AG08395 (cell line): ENCODE data around the gene FASTKD2.
A peak's percentile ranks its signal among the peaks of the same experiment; 100 is the strongest.

Experiments used
- DNase-seq: peaks from one replicate; pipeline ENCODE4 v3.0.0; 2012; ENCODE audit warnings: mixed read lengths, low spot score

Gene FASTKD2

DNA sequence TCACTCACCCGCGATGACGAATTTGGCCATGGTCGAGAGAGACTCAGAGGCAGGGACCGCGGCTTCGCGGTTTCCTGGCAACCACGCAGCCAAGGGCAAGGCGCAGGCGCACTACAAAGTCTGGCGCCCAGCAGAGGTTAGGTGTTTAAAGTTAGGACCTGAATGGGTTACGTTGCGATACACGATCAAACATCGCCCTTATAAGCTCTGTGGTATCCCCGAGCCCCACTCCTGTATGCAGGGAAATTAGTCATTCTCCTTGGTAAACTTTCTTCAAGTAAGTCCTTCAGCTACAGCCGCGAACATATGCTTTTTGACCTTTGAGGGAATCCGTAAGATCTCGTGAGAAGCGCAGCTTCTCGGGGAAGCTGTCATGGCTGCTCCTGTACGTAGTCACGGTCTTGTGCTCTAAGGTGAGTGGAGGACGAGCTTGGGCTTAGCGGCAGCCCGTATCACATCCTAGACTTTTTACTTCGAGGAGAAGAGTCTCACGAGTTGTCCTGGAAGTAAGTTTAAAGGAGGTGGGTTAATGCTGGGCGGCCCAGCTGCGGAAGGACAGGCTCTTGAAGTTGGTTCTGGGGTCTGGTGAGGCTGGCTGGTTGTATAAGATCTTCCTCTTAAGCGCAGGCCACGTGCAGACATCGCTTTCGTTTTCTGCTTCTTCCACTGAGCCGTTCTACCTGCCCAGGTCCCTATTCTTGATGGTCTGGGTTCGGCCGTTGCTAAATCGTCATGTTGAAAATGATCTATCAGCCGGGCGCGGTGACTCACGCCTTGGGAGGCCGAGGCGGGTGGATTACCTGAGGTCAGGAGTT lies at the start of gene FASTKD2, which contains the start of gene MDH1B:
Gene FASTKD2, plus strand, starts transcription at position 365 of the 815 bp plus-strand sequence. CDS start 1,088 bp downstream, outside the sequence.
Gene MDH1B, minus strand, starts transcription at position 87 of the 815 bp plus-strand sequence. Its CDS starts 57 bp downstream, at position 30.
- peak; percentile 96 for DNase-seq

DNA sequence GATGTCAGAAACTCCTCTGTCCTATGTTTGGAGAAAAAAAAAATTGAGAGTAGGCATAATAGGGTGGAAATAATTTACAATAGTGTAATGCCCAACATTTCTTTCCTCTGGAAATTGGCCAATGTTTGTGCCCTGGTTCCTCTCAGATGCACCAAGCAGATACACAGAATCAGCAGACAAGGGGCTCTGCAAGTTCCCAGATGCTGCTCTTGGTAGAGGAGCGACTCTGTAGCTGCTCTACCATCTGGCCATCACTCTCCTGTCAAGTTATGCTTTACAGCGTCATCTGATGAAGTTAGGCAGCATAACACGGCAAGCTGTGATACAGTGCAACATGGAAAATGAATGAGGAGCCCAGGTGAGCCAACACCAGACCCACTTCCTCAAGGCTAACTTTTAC lies 48.8 kb upstream of the FASTKD2 start:
- DNase-seq: no peak

DNA sequence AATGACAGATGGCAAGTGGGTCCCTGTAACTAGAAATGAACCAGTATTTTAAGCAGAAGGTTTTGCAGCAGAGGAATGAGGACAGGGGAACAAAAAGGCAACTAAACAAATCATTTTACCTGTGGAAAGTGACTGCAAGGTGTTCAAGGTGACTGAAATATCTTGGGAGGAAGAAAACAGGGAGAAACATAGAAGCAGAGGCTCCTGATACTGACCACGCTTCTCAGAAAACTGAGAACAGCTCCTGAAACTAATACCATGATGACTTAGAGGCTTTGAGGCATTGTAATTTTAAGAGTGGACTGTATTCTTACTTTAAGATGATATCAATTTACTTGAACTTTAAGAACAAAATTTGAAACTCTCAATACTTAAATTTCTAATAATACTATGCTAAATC lies 47.1 kb upstream of the FASTKD2 start, which contains the start of gene DYTN:
Gene DYTN, minus strand, starts transcription at position 101 of the 400 bp plus-strand sequence. CDS start 117 bp downstream, outside the sequence.
- DNase-seq: no peak

DNA sequence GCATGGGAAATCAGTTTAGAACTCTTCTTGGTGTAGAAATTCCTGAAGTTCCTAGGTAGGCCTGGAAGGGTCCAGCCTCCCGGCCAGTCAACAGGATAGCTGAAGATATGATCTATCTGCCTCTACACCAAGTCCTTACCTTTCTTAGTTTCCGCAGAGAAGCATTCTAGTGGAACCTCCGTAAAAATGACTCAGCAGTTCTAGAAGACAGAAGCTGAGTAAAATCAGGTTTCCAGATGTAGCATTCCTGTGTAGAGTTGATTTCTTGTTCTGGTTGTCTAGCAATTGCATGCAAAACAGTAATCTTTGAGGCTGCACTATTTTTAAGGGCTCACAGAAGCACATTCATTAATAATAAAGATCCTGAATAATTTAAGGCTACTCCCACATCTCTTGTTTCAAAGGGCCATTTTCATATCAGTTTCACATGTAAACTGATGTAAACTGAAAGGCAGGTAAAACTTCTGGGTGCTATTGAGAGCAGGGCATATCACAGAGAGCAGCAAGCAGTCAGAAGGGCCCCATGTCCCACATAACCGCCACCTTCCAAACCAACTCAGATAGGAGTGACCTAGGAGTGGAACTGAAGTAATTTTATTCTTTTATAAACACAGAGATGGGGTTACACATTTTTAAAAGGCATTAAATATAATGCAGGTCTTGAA lies 44.0 kb upstream of the FASTKD2 start:
- DNase-seq: no peak

DNA sequence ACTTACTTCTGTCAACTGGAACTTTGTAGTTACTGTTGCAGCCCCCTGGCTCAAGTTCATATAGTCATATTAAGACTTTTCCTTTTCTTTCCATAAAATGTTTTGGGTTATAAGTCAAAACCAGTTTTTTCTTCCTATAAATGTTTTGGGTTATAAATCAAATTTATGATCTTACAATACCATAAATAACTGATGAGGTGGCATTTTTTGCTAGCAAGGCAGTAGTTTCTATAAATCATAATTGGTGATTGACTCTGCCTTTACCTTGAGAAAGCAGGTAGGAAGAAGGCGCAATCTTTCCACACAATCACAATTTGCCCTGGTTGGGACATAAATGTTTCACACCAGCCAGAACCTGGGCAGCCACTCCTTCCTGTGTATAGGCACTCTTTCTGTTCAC lies 42.1 kb upstream of the FASTKD2 start:
- DNase-seq: no peak

DNA sequence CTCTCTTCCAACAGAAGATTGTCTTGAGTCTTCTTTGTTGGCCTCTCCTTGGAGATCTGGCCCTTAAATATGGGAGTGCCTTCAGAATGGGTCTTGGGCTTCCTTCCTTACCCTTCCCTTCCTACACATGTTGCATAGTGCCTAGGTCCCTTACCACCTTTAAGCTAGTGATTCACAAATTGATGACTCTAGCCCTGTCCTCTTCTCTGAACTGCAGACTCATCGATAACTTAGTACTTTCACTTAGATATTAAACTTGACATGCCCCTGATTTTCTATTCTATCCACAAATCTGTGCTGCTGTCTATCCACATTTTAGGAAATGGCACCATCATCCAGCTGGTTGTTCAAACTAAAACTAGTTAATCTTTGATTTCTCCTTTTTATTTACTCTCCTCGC lies 38.1 kb upstream of the FASTKD2 start:
- DNase-seq: no peak

DNA sequence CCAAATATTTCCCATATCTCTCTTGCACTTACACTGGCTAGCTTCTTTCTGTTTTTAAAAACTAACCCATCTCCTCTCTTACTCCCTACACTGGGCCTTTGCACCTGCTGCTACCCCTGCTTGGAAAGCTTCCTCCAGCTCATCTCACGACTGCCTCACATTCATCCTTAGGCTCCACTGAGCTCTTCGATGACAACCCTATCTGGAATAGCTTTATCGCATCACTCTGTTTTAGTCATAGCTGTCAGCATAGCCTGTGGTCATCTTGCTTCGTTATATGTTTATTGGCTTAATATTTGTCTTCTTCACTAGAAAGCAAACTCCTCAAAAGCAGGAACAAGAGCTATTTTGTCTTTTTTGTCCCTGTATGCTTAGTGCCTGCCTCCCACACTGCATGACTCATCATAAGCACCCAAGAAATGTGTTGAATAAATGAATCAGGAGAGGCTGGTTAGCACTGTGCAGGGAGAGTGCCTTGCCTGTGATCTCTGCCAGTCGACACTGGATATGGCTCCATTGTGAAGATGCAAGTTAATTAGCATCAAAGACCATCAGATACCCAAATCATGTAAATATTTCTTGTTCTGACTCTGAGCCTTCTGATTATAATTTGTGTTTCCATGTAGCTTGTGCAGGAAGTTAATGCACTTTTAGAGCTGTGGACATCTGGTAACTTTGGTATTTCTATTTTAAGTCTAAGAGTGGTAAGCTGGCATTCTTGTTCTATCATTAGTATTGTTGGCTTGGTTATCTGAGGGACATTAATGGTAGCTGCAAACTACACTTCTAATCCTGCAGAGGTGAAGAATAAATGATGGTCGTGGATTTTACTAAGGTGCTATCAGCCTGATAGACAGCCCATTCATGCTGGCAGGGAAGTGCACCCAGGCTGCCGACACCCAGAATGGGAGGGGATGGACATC lies 36.9 kb upstream of the FASTKD2 start:
- DNase-seq: no peak

DNA sequence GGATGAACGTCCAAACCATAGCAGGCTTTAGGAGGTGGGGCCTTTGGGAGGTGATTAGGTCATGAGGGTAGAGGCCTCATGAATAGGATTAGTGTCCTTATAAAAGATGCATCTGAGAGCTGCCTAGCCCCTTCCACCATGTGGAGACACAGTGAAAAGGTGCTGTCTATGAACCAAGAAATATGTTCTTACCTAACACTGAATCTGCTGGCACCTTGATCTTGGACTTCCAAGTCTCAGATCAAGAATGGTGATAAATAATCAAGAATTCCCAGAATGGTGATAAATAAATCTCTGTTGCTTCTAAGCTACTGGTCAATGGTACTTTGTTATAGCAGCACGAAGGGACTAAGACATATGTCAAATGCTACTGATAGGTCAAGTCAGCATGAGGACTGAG lies 32.1 kb upstream of the FASTKD2 start:
- no peak for DNase-seq

DNA sequence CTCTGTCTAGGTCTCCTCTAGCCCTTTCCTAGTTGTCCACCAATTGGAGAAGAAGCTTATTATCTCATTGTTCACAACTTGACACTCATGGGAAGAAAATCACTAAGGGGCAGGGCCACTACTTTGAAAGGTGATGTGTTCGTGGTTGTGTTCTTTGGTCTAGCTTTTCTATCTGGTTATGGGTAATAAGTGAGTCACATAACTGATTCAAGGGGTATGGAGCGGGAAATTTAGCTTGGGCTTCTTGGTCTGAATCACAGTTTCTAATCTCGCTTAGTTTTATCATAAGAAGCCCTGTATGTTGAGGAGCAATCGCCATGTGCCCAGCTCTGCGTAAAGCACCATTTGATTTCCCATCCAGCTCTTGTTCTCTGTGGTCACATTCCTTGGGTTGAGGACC lies 28.5 kb upstream of the FASTKD2 start:
- no peak for DNase-seq

DNA sequence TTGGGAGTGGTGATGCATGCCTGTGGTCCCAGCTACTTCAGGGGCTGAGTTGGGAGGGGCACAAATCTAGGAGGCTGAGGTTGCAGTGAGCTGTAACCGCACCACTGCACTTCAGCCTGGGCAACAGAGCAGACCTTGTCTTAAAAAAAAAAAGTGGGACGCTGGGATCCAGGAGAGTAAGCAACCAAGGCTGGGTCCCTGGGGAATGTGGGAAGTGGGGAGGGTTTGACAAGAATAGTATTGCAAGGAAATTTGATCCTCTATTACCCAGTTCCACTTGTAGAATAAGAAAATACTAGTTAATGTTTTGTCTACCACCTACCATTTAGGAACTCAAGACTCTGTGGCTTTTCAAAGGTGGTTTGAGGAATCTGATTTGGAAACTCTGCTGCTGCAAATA lies 26.1 kb upstream of the FASTKD2 start:
- DNase-seq: no peak

DNA sequence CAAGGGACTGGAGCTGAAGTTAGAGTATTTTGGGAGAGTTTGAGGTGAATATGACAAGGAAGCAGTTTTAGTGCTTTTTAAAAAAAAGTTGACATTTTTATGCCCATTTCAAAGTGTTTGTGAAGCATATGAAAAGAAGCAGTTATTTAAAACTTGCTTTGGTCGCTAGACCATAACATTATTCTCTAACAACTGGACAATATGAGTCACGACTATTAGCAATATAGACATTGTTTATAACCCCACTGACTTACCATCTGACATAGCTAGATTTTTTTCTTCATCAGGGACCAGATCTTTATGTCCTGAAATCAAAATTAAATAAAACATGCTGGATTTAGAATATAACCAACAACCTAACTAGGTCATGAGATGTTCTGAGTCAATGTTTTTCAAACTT lies 24.6 kb upstream of the FASTKD2 start:
- no peak for DNase-seq

DNA sequence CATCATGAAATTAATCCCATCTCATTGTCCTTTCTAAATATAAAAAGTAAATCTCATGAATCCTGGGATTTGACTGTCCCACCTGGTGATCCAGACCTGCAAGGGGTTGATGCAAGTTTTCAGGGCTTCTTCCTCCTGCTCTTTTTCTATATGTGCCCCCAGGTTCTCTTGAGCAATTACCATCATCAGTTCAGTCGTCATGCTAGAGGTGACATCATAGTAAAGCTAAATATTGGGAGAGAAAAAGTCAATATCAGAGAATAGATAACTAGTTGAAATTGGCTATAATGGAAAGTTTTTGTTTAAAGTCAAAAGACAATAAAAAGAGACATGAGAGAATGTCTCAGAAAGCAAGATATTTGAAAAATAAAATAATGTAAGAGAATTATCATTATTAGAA lies 8.6 kb upstream of the FASTKD2 start:
- no peak for DNase-seq

DNA sequence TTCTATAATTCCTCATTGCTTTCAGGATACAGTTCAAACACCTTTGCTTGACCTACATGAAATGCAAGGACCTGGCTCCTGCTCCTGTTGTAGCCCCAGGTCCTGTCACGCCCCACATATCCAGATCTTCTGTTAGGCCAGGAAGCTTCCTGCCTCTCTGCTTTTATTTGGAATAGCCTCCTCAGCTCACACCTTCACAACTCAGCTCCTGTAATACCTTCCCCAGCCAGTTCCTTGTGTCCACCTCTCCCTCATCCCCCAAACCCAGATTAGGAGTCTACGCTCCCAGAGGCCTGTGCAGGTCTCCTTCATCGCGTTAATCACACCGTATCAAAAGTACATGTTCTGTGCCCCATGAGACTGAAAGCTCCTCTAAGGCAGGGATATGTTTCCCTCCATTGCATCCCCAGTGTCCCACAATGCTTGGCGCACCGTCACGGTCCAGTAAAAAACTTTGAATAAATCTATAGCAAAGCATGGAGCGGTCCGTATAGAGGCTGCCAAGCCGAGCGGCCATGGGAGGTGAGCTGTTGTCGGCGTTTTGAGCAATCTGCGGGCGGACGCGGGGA lies 649 bp upstream of the FASTKD2 start:
- DNase-seq: no peak

DNA sequence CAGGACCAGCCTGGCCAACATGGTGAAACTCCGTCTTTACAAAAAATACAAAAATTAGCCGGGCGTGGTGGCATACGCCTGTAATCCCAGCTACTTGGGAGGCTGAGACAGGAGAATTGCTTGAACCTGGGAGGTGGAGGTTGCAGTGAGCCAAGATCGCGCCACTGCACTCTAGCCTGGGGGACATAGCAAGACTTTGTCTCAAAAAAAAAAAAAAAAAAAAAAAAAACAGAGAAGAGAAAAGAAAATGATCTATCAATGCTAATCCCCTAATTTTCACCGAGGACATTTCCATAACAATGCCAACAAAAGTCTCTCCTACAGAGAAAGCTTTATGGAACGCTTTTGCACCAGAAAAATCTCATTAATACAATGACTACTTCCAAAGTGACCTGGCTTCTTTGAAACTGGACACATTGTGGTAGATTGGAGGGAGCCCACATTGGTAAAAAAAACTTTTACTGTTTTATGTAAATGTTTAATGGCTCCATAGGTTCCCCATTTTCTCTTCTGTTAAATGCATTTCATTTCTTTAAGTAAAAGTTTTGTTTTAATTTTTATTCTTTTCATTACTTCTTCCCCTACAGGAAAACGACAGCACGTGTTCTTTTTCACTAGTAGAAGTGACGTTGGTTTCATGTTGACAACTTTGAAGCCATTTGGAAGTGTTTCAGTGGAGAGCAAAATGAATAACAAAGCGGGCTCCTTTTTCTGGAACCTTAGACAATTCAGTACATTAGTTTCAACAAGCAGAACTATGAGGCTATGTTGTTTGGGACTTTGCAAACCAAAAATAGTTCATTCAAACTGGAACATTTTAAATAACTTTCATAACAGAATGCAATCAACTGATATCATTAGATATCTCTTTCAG lies 888 bp downstream of the FASTKD2 start:
- no peak for DNase-seq

DNA sequence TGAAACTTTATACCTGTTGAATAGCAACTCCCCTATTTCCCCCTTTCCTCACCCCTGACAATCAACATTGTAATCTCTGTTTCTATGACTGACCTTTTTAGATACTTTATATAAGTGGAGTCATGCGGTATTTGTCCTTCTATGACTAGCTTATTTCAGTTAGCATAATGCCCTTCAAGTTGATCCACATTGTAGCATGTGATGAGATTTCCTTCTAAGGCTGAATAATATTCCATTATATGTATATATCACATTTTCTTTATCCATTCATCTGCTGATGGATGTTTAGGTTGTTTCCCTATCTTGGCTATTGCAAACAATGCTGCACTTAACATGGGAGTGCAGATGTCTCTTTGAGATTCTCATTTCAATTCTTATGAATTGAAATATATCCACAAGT lies 9.5 kb downstream of the FASTKD2 start:
- DNase-seq: no peak

DNA sequence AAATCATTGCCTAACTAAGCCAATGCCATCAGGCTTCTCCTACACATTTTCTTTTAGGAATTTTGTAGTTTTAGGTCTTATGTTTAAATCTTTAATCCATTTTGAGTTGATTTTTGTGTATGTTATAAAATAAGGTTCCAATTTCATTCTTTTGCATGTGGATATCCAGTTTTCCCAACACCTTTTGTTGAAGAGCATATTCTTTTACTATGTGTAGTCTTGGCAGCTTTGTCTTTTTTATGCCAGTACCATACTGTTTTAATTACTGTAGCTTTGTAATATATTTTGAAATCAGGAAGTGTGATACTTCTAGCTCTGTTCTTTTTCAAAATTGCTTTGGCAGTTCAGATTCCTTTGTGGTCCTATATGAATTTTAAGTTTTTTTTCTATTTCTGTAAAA lies 11.0 kb downstream of the FASTKD2 start:
- DNase-seq: no peak

DNA sequence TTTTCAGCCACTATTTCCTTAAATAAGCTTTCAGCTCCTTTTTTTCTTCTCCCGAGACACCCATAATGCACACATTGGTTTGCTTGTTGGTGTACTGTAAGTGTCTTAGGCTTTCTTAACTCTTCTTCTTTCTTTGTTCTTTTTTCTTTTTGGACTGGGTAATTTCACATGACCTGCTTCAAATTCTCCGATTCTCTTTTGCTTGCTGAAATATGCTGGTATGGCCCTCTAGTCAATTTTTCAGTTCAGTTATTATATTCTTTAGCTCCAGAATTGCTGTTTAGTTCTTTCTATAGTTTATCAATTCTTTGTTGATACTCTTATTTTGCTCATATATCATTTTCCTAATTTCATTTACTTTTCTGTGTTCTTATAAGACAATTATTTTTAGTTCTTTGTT lies 15.3 kb downstream of the FASTKD2 start:
- no peak for DNase-seq

DNA sequence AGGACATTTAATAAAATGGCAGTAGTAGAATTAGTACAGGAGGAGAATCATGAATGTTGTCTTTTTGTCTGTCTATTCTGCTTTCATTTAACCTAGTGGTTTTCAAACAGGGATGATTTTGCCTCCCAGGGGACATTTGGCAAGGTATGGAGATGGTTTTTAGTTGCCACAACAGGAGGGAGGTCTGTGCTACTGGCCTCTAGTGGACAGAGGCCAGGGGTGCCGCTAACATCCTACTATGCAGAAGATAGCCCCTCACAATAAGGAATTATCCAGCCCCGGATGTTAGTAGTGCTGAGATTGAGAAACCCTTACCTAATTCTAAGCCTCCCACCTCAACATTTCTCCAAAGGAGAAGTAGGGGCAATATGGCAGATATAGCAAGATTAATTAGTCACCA lies 18.3 kb downstream of the FASTKD2 start:
- DNase-seq: no peak

DNA sequence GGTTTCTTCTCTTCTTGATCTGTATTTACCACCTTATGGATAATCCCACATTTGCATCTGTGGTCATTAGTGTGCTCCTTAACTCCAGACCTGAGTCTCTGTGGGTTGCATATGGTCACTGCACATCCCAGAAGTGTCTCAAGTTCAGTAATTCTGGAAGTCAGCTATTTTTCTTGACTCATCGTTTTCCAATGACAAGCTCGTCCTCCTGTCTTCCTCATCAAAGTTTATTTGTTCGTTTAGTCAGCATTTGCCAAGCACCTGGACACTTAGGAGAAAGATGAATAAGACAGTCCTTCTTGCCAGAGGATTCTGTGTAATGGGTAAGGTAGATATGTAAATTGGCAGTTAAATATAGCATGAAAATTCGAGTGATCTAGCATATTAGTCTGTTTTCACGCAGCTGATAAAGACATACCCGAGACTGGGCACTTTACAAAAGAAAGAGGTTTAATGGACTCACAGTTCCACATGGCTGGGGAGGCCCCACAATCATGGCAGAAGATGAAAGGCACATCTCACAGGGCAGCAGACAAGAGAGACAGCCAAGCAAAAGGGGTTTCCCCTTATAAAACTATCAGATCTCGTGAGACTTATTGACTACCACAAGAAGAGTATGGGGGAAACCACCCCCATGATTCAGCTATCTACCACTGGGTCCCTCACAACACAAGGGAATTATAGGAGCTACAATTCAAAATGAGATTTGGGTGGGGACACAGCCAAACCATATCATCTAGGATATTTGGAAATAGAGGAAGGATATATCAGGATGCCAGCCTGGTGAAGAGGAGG lies 19.4 kb downstream of the FASTKD2 start:
- no peak for DNase-seq

DNA sequence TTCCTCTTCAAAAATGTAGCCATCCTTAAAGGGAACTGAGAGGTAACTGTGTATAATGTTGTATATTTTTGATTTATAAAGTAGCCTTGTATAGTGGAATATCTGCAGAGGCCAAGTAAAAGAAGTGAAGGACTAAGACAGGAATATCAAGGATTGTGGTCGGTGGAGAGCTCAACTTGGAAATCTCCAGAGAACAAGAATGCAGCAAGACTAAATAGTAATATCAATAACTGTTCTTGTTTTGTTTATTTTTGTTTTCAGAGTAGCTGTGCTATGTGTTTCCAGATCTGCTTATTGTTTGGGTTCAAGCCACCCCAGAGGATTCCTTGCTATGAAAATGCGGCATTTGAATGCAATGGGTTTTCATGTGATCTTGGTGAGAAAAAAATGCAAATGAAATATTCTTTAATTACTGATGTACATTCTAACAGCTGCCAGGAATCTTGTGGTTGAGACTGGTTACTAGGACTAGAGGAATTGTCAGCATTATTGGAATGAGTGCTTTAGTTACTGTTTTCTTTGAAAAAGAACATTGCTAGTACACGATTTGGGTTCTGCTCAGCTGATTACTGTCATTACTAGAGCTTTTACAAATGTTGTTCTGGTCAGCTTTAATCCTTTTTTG lies 25.0 kb downstream of the FASTKD2 start:
- peak; percentile 19 for DNase-seq
